SU-DHL-6 (cell line): ENCODE data around the gene KL.

Experiments used
- H2AFZ ChIP-seq: fragments of 200-600 bp; sonication (generic); 2 replicates; pipeline ENCODE4 v1.6.1; 2014; ENCODE audit warnings: low read depth, mild to moderate bottlenecking, moderate library complexity, mixed read lengths, antibody characterized with exemption, low read length; ENCODE audit not compliant: severe bottlenecking
- H3F3A ChIP-seq: fragments of 200-600 bp; shearing (Covaris generic); 2 replicates; pipeline ENCODE4 v1.6.0; 2016; ENCODE audit warnings: antibody characterized with exemption, mild to moderate bottlenecking; ENCODE audit not compliant: insufficient read depth
- H3K27ac ChIP-seq: fragments of 200-600 bp; sonication (generic); 2 replicates; pipeline ENCODE4 v1.5.1; 2016; ENCODE audit warnings: low read depth, mild to moderate bottlenecking, low read length, moderate library complexity, mixed read lengths
- H3K27me3 ChIP-seq: fragments of 200-600 bp; sonication (generic), shearing (Covaris generic); 2 replicates; pipeline ENCODE4 v1.6.0; 2014; ENCODE audit warnings: mild to moderate bottlenecking, low read length
- H3K36me3 ChIP-seq: fragments of 200-600 bp; sonication (generic); 2 replicates; pipeline ENCODE4 v1.6.1; 2014; ENCODE audit warnings: mild to moderate bottlenecking, low read length, mixed read lengths
- H3K4me2 ChIP-seq: fragments of 300-600, 200-600 bp; shearing (Covaris generic), sonication (generic); 2 replicates; pipeline ENCODE4 v1.6.0; 2014; ENCODE audit warnings: low read length, low read depth, mild to moderate bottlenecking; ENCODE audit not compliant: poor library complexity, severe bottlenecking
- H3K4me3 ChIP-seq: fragments of 200-600 bp; sonication (generic); 2 replicates; pipeline ENCODE4 v1.5.1; 2014; ENCODE audit warnings: antibody characterized with exemption, low read length, mild to moderate bottlenecking, mixed read lengths; ENCODE audit not compliant: insufficient read depth, poor library complexity, severe bottlenecking
- H3K79me2 ChIP-seq: fragments of 200-600 bp; sonication (generic); 2 replicates; pipeline ENCODE4 v1.6.1; 2014; ENCODE audit warnings: mild to moderate bottlenecking, low read length, moderate library complexity; ENCODE audit not compliant: insufficient read depth
- H3K9ac ChIP-seq: fragments of 200-600 bp; sonication (generic); 2 replicates; pipeline ENCODE4 v1.7.0; 2014; ENCODE audit warnings: mild to moderate bottlenecking, low read length
- H3K9me2 ChIP-seq: fragments of 200-600 bp; sonication (generic); replicated peaks from 2 replicates; pipeline ENCODE4 v1.6.1; 2014; ENCODE audit warnings: low read length; ENCODE audit not compliant: insufficient read depth
- H3K9me3 ChIP-seq: fragments of 200-600 bp; sonication (generic); 2 replicates; pipeline ENCODE4 v1.6.1; 2014; ENCODE audit warnings: low read length, mixed read lengths; ENCODE audit not compliant: insufficient read depth
- H4K20me1 ChIP-seq: fragments of 200-600 bp; sonication (generic); 2 replicates; pipeline ENCODE4 v1.6.1; 2014; ENCODE audit warnings: low read depth, mild to moderate bottlenecking, antibody characterized with exemption, low read length, moderate library complexity, mixed read lengths
- CTCF ChIP-seq: fragments of 200-600 bp; sonication (generic); IDR thresholded peaks from one replicate; pipeline ENCODE4 v1.5.1; 2017; ENCODE audit warnings: antibody characterized with exemption, mild to moderate bottlenecking, low read length, moderate library complexity; ENCODE audit not compliant: insufficient read depth, poor library complexity, severe bottlenecking
- EZH2phosphoT487 ChIP-seq: fragments of 200-600 bp; sonication (generic), shearing (Covaris generic); conservative IDR thresholded peaks from 2 replicates; pipeline ENCODE4 v1.6.1; 2018; ENCODE audit warnings: mild to moderate bottlenecking, antibody characterized with exemption, low read length, moderate library complexity, mixed read lengths

The KL gene

GRCh38 chr13:32998966-32999365 is 17.3 kb upstream of the KL start:
- H3K27me3 ChIP-seq = no peaks in the 10 kb centered on the region
- no peaks in the 10 kb centered on the region for H3K79me2 ChIP-seq
- H4K20me1 ChIP-seq = no peaks in the 10 kb centered on the region
- H3K9ac ChIP-seq = no peak overlapping the region
- H3K9me2 ChIP-seq = no peaks in the 10 kb centered on the region
- H3K4me3 ChIP-seq = no peak overlapping the region
- H2AFZ ChIP-seq = no peak overlapping the region
- no peaks in the 10 kb centered on the region for H3K9me3 ChIP-seq
- no peaks in the 10 kb centered on the region for H3F3A ChIP-seq
- no peak overlapping the region for H3K27ac ChIP-seq
- no peaks in the 10 kb centered on the region for H3K36me3 ChIP-seq
- H3K4me2 ChIP-seq = no peak overlapping the region
- TF ChIP-seq CTCF (no peak), EZH2phosphoT487 (no peak)

- no peaks in the 10 kb centered on the region for H3K79me2 ChIP-seq
- no peak overlapping the region for H3K27ac ChIP-seq
- H3K36me3 ChIP-seq = no peaks in the 10 kb centered on the region
- no peak overlapping the region for H3K9ac ChIP-seq
- H3F3A ChIP-seq = no peaks in the 10 kb centered on the region
- H2AFZ ChIP-seq = no peak overlapping the region
- H3K27me3 ChIP-seq = no peaks in the 10 kb centered on the region
- no peaks in the 10 kb centered on the region for H3K9me3 ChIP-seq
- no peak for TF ChIP-seq CTCF
- no peak for TF ChIP-seq EZH2phosphoT487
- no peak overlapping the region for H3K4me2 ChIP-seq
- H4K20me1 ChIP-seq = no peaks in the 10 kb centered on the region
- no peaks in the 10 kb centered on the region for H3K9me2 ChIP-seq
- no peak overlapping the region for H3K4me3 ChIP-seq
Measured at GRCh38 chr13:33000365-33000764, 15.9 kb upstream of the KL start.

- no peak overlapping the region for H2AFZ ChIP-seq
- no peaks in the 10 kb centered on the region for H3K36me3 ChIP-seq
- H3K79me2 ChIP-seq = no peaks in the 10 kb centered on the region
- no peak overlapping the region for H3K9ac ChIP-seq
- H3K27ac ChIP-seq = no peak overlapping the region
- 0 out of 2 replicates have a peak, but pooled peaks cover 2% of the 10 kb centered on the region for H3K27me3 ChIP-seq
- H3K4me3 ChIP-seq = no peak overlapping the region
- H3K9me3 ChIP-seq = peaks cover 10% of the 10 kb centered on the region
- H4K20me1 ChIP-seq = no peaks in the 10 kb centered on the region
- no peak for TF ChIP-seq EZH2phosphoT487
- TF ChIP-seq CTCF = no peak
- no peak overlapping the region for H3K4me2 ChIP-seq
- no peaks in the 10 kb centered on the region for H3K9me2 ChIP-seq
- no peaks in the 10 kb centered on the region for H3F3A ChIP-seq
Measured at GRCh38 chr13:33003458-33004019, 12.7 kb upstream of the KL start.
